ENCODE data around the gene ACSM6.

DNA sequence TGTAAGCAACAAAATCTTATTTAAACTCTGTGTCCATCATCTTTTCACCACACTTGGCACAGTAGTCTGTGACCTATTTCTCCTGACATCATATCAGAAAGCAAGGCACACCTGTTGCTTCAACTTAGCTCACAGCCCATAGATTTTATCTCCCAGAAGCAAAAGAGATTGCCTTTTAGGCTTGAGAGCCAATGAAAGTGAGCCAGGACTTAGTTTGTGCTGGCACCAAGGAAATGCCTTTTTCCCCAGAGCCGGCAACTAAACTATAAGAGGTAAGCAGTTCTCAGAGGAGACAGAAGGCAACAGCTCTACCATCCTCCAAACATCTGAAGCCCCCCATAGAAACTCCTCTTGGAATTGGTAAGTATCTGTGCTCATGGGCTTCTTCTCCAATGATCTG, at the start of gene ACSM6:
- no peak for TF ChIP-seq POLR2A (IDR thresholded peaks at IDR 0.05)
- TF ChIP-seq, protein P1, sequence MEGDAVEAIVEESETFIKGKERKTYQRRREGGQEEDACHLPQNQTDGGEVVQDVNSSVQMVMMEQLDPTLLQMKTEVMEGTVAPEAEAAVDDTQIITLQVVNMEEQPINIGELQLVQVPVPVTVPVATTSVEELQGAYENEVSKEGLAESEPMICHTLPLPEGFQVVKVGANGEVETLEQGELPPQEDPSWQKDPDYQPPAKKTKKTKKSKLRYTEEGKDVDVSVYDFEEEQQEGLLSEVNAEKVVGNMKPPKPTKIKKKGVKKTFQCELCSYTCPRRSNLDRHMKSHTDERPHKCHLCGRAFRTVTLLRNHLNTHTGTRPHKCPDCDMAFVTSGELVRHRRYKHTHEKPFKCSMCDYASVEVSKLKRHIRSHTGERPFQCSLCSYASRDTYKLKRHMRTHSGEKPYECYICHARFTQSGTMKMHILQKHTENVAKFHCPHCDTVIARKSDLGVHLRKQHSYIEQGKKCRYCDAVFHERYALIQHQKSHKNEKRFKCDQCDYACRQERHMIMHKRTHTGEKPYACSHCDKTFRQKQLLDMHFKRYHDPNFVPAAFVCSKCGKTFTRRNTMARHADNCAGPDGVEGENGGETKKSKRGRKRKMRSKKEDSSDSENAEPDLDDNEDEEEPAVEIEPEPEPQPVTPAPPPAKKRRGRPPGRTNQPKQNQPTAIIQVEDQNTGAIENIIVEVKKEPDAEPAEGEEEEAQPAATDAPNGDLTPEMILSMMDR (IDR thresholded peaks at IDR 0.05): no peak

All from tibial nerve (tissue), 3 donors.